ENCODE results near the gene KRT82.

GRCh38 chr12:52445876-52446275, 39.7 kb upstream of the KRT82 start:
- TF ChIP-seq RAD21 (IDR thresholded peaks at IDR 0.05) (no peak), JUND (IDR thresholded peaks at IDR 0.05) (no peak), CTCF (IDR thresholded peaks at IDR 0.05; ENCODE audit: low read depth, low read length, missing input control) (no peak), ZBTB33 (IDR thresholded peaks at IDR 0.05) (no peak)

Measured in liver (tissue), 3 donors.